SKM-1 (cell line): ENCODE results near the gene TMEM86B.

Experiments
- DNase-seq: peaks from one replicate; lab custom pipeline; 2025; ENCODE audit not compliant: unreplicated experiment; lab: John Stamatoyannopoulos, UW

Gene TMEM86B

GRCh38 chr19:55257461-55258420 lies 29.2 kb upstream of the TMEM86B start:
- DNase-seq, result no peak

- no peak for DNase-seq
These were observed 28.2 kb upstream of the TMEM86B start for GRCh38 chr19:55256562-55257460.

- DNase-seq, result no peak
These were observed 27.3 kb upstream of the TMEM86B start for GRCh38 chr19:55255618-55256423.

GRCh38 chr19:55254625-55254977 lies 26.0 kb upstream of the TMEM86B start:
- DNase-seq, result no peak

- peak; percentile 64 for DNase-seq
These were observed 25.5 kb upstream of the TMEM86B start for GRCh38 chr19:55253842-55254624.

- no peak for DNase-seq
These were observed 24.4 kb upstream of the TMEM86B start for GRCh38 chr19:55252760-55253663.

- DNase-seq, result no peak
These were observed 22.9 kb upstream of the TMEM86B start for GRCh38 chr19:55251341-55252081.

- DNase-seq, result no peak
These were observed 21.9 kb upstream of the TMEM86B start for GRCh38 chr19:55250262-55251036.

GRCh38 chr19:55249841-55250240 lies 21.3 kb upstream of the TMEM86B start:
- DNase-seq, result no peak

- no peak for DNase-seq
These were observed 20.1 kb upstream of the TMEM86B start for GRCh38 chr19:55248704-55249103.

- DNase-seq, result no peak
These were observed 19.7 kb upstream of the TMEM86B start for GRCh38 chr19:55248166-55248675.

GRCh38 chr19:55247621-55248099 lies 19.1 kb upstream of the TMEM86B start:
- no peak for DNase-seq

- no peak for DNase-seq
These were observed 18.2 kb upstream of the TMEM86B start for GRCh38 chr19:55246462-55247451.

- DNase-seq, result no peak
These were observed 16.8 kb upstream of the TMEM86B start for GRCh38 chr19:55245236-55245904.

GRCh38 chr19:55244004-55244680 lies 15.6 kb upstream of the TMEM86B start:
- DNase-seq, result no peak
